HL-60 (cell line): ENCODE results near the gene NFIX.

Experiments
- DNase-seq, 2 experiments: peaks; one replicate each; pipeline ENCODE4 v3.0.0-alpha.2; 2010 to 2020; ENCODE audit warnings: low read depth in 1 of 2, low spot score in 1 of 2
- H3K27ac ChIP-seq: fragments of 250-450 bp; sonication (Bioruptor Pico); replicated peaks from 2 replicates; pipeline ENCODE4 v1.5.1; 2020; ENCODE audit warnings: mild to moderate bottlenecking, moderate library complexity
- H3K27me3 ChIP-seq: fragments of 250-450 bp; sonication (Bioruptor Pico); 2 replicates; pipeline ENCODE4 v1.5.1; 2021; ENCODE audit warnings: mild to moderate bottlenecking, moderate library complexity; ENCODE audit not compliant: insufficient read depth, poor library complexity, severe bottlenecking
- H3K4me3 ChIP-seq: replicated peaks from 2 replicates; pipeline ENCODE4 v1.5.1; 2011; ENCODE audit warnings: mild to moderate bottlenecking, control low read depth, low read length; ENCODE audit not compliant: insufficient read depth
- GABPA ChIP-seq: IDR thresholded peaks from 2 replicates; pipeline ENCODE4 v1.6.1; 2012; ENCODE audit warnings: low read depth
- POLR2AphosphoS5 ChIP-seq: IDR thresholded peaks from 2 replicates; pipeline ENCODE4 v1.6.1; 2012; ENCODE audit warnings: low read depth
- SPI1 ChIP-seq: IDR thresholded peaks from 2 replicates; pipeline ENCODE4 v1.6.1; 2012; ENCODE audit warnings: low read depth, mild to moderate bottlenecking, borderline replicate concordance
- TF ChIP-seq, protein P1 (sequence below): IDR thresholded peaks from one replicate; pipeline ENCODE4 v1.5.1; 2011; ENCODE audit warnings: low read length, control low read depth, inconsistent platforms; ENCODE audit not compliant: insufficient read depth
- TF ChIP-seq, protein P2 (sequence below): IDR thresholded peaks from 2 replicates; pipeline ENCODE4 v1.6.1; 2012; ENCODE audit warnings: low read depth; ENCODE audit not compliant: insufficient replicate concordance

The NFIX gene

DNA sequence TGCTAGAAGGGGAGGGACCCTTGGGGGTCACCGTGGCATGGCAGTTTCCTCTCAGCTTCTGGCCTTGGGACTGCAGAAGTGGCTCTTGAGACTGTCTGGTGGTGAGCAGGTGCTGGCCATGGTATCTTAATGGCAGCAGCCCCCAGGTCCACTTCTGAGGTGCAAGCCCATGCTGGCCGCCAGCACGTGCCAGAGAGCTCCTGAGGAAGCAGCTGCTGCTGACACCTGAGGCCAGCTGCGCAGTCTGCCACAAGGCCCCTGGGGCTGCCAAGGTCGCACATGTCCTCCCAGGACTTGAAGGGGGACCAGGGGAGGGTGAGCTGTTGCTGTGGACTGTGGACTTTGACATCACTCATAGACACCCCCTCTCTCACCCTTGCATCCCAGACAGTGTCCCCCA lies 48.0 kb downstream of the NFIX start:
- H3K27me3 ChIP-seq: no peaks in the 10 kb centered on the region
- H3K27ac ChIP-seq: no peak overlapping the region
- no peak for DNase-seq
- TF ChIP-seq POLR2AphosphoS5 (no peak), SPI1 (no peak), GABPA (no peak)
- TF ChIP-seq, protein P1, sequence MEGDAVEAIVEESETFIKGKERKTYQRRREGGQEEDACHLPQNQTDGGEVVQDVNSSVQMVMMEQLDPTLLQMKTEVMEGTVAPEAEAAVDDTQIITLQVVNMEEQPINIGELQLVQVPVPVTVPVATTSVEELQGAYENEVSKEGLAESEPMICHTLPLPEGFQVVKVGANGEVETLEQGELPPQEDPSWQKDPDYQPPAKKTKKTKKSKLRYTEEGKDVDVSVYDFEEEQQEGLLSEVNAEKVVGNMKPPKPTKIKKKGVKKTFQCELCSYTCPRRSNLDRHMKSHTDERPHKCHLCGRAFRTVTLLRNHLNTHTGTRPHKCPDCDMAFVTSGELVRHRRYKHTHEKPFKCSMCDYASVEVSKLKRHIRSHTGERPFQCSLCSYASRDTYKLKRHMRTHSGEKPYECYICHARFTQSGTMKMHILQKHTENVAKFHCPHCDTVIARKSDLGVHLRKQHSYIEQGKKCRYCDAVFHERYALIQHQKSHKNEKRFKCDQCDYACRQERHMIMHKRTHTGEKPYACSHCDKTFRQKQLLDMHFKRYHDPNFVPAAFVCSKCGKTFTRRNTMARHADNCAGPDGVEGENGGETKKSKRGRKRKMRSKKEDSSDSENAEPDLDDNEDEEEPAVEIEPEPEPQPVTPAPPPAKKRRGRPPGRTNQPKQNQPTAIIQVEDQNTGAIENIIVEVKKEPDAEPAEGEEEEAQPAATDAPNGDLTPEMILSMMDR: no peak
- TF ChIP-seq, protein P2, sequence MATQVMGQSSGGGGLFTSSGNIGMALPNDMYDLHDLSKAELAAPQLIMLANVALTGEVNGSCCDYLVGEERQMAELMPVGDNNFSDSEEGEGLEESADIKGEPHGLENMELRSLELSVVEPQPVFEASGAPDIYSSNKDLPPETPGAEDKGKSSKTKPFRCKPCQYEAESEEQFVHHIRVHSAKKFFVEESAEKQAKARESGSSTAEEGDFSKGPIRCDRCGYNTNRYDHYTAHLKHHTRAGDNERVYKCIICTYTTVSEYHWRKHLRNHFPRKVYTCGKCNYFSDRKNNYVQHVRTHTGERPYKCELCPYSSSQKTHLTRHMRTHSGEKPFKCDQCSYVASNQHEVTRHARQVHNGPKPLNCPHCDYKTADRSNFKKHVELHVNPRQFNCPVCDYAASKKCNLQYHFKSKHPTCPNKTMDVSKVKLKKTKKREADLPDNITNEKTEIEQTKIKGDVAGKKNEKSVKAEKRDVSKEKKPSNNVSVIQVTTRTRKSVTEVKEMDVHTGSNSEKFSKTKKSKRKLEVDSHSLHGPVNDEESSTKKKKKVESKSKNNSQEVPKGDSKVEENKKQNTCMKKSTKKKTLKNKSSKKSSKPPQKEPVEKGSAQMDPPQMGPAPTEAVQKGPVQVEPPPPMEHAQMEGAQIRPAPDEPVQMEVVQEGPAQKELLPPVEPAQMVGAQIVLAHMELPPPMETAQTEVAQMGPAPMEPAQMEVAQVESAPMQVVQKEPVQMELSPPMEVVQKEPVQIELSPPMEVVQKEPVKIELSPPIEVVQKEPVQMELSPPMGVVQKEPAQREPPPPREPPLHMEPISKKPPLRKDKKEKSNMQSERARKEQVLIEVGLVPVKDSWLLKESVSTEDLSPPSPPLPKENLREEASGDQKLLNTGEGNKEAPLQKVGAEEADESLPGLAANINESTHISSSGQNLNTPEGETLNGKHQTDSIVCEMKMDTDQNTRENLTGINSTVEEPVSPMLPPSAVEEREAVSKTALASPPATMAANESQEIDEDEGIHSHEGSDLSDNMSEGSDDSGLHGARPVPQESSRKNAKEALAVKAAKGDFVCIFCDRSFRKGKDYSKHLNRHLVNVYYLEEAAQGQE: peak; percentile 39
- H3K4me3 ChIP-seq: no peak overlapping the region

DNA sequence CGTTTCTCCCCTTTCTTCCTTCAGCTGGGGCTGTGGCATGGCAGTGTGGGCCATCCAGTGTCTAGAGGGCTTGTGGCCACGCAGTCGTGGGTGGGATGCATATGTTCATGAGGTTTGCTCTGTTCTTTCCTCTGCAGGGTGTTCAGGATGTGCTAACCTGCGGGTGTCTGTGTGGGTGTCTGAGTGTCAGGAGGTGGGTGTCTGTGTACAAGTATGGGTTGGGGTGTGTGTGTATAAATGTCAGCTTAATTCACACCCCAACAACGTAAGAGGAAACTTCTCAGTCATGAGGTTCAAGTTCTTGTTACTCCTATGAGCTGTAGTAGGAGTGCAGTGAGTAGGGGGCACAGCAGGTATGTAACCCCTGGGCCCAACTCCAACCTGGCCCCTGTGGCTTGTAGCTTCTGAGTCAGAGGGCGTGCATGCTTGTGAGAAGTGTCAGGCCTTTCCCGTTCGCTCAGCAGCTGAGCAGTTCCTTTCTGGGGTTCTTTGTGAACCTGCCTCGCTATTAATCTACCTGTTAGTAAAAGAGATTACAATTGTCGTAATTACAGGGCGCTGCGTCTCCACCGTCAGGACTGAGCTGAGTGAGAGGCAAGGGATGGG lies 49.1 kb downstream of the NFIX start:
- no peak overlapping the region for H3K4me3 ChIP-seq
- no peaks in the 10 kb centered on the region for H3K27me3 ChIP-seq
- TF ChIP-seq, protein P1: no peak
- TF ChIP-seq POLR2AphosphoS5: no peak
- TF ChIP-seq SPI1: no peak
- TF ChIP-seq, protein P2: no peak
- no peak for TF ChIP-seq GABPA
- no peak for DNase-seq
- no peak overlapping the region for H3K27ac ChIP-seq

DNA sequence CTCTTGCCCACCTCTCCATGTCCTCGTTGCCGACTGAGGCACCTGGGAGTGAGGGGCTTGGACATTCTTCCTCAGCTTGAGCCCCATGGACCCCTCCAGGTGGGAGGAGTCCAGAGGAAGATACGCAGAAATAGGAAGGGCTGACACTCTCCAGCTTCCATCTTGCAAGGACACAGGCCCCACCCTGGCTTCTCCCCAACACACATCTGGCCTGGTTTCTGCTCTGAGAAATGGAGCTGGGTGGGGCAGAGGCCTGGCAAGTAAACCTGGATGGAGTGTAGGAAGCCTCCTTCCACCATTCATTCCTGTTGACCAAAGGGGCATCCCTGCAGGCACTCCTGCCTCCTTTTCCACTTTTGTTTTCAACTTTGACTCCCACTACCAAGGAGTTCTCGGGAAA lies 50.5 kb downstream of the NFIX start:
- H3K27me3 ChIP-seq: no peaks in the 10 kb centered on the region
- DNase-seq: no peak
- TF ChIP-seq POLR2AphosphoS5 (no peak), GABPA (no peak), SPI1 (no peak)
- TF ChIP-seq, protein P1: no peak
- TF ChIP-seq, protein P2: no peak
- no peak overlapping the region for H3K27ac ChIP-seq
- no peak overlapping the region for H3K4me3 ChIP-seq
